H1 (cell line): Measurements from ENCODE around the gene CEP41. TPM values are rescaled to one million over a fixed set of nuclear protein-coding genes. Genes with fewer than 3 reads are reported as not detected.

Source experiments
- TCF12 ChIP-seq: IDR thresholded peaks from 2 replicates; pipeline ENCODE4 v1.6.1; 2011; ENCODE audit warnings: low read depth, mild to moderate bottlenecking, low read length
- polyA plus RNA-seq, 7 experiments: library from polyadenylated mRNA; depleted of rRNA in 3 of 7; stranded (reverse) in 5 of 7; unstranded in 2 of 7; fragments of >200 nt in 5 of 7; fragments of 200-250 nt in 2 of 7; gene quantifications; 1 replicate in 5 of 7; 2 replicates in 1 of 7; 4 replicates in 1 of 7; pipeline versions ENCODE4 v1.2.1 to v1.2.3, GENCODE V29; 2011 to 2013; ENCODE audit warnings: missing spikeins in 2 of 7, mixed read lengths in 2 of 7
- total RNA-seq: library from RNA; stranded (reverse); fragmentation: NEBNext Ultra II Directional; extraction: Animal tissue kit (Norgen Biotek cat#: 25700); gene quantifications from 2 replicates; pipeline ENCODE4 v1.2.1, GENCODE V29; 2021
- TF ChIP-seq, protein P1 (sequence below): fragments of 300-600 bp; sonication (generic); IDR thresholded peaks from 2 replicates; pipeline ENCODE4 v1.7.1; 2012; ENCODE audit warnings: low read length, moderate library complexity, mild to moderate bottlenecking, inconsistent platforms; ENCODE audit not compliant: insufficient replicate concordance

CEP41 gene
- total and polyA plus RNA-seq, 2 of the 8 experiments (the other 6 are each of a cell fraction or from before 2014, with no cell fraction given), result 9.3 to 12.8 TPM

DNA sequence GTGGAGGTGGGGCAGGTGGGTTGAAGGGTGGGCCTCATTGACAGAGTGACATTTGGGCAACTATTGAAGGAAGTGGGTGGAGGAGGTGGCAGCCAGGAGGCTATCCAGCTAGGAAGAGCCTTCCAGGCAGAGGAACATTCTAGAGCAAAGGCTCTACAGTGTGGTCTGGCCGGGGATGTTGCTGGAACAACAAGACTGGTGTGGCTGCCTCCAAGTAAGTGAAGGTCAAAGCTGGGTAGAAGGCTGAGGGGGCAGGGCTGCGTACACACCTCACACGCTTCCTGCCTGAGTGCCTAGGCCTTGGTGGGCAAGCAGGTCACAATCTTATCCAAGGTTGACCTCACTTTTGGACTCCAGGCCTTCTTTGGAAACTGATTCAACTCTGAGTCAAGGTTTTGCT is 53.9 kb downstream of the CEP41 start (continued):
- TF ChIP-seq, protein P1, sequence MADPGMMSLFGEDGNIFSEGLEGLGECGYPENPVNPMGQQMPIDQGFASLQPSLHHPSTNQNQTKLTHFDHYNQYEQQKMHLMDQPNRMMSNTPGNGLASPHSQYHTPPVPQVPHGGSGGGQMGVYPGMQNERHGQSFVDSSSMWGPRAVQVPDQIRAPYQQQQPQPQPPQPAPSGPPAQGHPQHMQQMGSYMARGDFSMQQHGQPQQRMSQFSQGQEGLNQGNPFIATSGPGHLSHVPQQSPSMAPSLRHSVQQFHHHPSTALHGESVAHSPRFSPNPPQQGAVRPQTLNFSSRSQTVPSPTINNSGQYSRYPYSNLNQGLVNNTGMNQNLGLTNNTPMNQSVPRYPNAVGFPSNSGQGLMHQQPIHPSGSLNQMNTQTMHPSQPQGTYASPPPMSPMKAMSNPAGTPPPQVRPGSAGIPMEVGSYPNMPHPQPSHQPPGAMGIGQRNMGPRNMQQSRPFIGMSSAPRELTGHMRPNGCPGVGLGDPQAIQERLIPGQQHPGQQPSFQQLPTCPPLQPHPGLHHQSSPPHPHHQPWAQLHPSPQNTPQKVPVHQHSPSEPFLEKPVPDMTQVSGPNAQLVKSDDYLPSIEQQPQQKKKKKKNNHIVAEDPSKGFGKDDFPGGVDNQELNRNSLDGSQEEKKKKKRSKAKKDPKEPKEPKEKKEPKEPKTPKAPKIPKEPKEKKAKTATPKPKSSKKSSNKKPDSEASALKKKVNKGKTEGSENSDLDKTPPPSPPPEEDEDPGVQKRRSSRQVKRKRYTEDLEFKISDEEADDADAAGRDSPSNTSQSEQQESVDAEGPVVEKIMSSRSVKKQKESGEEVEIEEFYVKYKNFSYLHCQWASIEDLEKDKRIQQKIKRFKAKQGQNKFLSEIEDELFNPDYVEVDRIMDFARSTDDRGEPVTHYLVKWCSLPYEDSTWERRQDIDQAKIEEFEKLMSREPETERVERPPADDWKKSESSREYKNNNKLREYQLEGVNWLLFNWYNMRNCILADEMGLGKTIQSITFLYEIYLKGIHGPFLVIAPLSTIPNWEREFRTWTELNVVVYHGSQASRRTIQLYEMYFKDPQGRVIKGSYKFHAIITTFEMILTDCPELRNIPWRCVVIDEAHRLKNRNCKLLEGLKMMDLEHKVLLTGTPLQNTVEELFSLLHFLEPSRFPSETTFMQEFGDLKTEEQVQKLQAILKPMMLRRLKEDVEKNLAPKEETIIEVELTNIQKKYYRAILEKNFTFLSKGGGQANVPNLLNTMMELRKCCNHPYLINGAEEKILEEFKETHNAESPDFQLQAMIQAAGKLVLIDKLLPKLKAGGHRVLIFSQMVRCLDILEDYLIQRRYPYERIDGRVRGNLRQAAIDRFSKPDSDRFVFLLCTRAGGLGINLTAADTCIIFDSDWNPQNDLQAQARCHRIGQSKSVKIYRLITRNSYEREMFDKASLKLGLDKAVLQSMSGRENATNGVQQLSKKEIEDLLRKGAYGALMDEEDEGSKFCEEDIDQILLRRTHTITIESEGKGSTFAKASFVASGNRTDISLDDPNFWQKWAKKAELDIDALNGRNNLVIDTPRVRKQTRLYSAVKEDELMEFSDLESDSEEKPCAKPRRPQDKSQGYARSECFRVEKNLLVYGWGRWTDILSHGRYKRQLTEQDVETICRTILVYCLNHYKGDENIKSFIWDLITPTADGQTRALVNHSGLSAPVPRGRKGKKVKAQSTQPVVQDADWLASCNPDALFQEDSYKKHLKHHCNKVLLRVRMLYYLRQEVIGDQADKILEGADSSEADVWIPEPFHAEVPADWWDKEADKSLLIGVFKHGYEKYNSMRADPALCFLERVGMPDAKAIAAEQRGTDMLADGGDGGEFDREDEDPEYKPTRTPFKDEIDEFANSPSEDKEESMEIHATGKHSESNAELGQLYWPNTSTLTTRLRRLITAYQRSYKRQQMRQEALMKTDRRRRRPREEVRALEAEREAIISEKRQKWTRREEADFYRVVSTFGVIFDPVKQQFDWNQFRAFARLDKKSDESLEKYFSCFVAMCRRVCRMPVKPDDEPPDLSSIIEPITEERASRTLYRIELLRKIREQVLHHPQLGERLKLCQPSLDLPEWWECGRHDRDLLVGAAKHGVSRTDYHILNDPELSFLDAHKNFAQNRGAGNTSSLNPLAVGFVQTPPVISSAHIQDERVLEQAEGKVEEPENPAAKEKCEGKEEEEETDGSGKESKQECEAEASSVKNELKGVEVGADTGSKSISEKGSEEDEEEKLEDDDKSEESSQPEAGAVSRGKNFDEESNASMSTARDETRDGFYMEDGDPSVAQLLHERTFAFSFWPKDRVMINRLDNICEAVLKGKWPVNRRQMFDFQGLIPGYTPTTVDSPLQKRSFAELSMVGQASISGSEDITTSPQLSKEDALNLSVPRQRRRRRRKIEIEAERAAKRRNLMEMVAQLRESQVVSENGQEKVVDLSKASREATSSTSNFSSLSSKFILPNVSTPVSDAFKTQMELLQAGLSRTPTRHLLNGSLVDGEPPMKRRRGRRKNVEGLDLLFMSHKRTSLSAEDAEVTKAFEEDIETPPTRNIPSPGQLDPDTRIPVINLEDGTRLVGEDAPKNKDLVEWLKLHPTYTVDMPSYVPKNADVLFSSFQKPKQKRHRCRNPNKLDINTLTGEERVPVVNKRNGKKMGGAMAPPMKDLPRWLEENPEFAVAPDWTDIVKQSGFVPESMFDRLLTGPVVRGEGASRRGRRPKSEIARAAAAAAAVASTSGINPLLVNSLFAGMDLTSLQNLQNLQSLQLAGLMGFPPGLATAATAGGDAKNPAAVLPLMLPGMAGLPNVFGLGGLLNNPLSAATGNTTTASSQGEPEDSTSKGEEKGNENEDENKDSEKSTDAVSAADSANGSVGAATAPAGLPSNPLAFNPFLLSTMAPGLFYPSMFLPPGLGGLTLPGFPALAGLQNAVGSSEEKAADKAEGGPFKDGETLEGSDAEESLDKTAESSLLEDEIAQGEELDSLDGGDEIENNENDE, result no peak
- TF ChIP-seq TCF12, result no peak
